Islet of Langerhans (tissue), 1 donor: Measurements from ENCODE around the gene FAM229A.
"Not testable (repeated sequence)": the region's sequence is repeated elsewhere in the genome, so short reads cannot be mapped to it uniquely, and the experiment has no call there.

Experiments used
- FAIRE-seq: peaks from one replicate; lab custom pipeline; 2011; peaks lifted over from hg19 to GRCh38; lab: Jason Lieb, UNC

FAM229A gene

GRCh38 chr1:32376199-32376598, 13.9 kb upstream of the FAM229A start:
- no peak for FAIRE-seq

DNA sequence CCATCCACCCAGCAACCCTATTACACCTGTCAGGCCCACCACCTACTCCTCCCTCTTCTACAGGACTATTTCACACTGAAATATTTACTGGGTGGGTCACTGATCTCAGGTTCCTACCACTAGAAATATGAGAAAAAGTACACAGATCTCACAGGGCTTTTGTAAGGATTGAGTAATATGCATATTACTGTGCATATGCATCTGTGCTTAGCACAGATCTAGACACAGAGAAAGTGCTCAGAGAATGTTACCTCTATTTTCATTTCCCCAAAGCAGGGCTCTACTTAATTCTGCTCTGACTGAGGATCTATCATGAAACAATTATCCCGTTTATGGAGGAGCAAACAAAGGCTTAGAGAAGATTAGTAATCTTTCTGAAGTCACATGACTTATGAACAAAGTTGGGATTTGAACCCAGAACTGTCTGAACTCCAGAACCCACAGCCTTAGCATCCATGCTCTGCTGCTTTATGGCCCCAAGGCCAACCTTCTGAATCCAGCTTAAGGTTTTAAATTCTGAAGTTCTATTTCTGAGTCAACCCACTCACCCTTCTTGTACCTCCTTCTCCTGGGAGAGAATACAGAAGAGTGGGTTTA, 11.8 kb upstream of the FAM229A start:
- FAIRE-seq, result no peak

GRCh38 chr1:32372149-32372756, 10.0 kb upstream of the FAM229A start:
- no peak for FAIRE-seq

GRCh38 chr1:32367912-32368635, 5.8 kb upstream of the FAM229A start:
- no peak for FAIRE-seq

DNA sequence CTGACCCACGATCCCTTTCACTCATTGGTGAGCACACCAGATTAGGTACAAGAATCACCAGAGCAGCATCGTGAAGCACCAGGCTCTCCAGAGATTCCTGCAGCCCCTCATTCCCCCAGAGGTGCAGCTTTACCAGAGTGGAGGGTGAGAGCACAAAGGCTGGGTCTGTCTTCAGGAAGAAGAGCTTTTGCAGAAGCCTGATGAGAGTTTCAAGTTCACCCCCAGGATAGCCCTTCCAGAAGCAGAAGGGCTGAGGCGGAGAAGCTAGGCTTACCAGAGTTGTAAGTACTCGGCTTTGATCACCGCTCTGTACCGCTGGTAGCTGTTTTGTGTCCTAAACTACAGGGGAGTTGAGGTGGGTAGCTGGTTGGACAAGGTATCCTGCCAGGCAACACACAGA, 3.2 kb upstream of the FAM229A start:
- FAIRE-seq, result no peak

- no peak for FAIRE-seq
These were observed 2.6 kb upstream of the FAM229A start for GRCh38 chr1:32364836-32365235.

- no peak for FAIRE-seq
These were observed 1.4 kb upstream of the FAM229A start for GRCh38 chr1:32363713-32364112.

GRCh38 chr1:32361674-32362473, 411 bp downstream of the FAM229A start:
- FAIRE-seq, result no peak

DNA sequence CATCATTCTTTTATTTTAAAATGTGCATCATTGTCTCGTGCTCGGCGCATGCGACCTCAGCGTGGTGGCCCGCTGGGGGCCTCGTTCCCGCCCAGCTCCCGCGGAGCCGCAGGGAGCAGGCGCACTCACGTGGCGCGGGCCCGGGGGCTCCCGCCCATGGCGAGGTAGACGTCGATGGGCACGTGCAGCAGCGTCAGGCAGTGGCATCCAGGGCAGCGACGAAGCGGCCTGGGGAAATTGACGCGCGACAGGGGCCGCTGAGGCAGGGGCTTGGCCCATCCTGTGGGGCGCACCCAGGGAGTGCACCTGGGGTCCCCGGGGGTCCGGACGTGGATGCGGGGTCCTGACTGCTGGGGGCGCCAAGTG, 994 bp downstream of the FAM229A start:
- no peak for FAIRE-seq

DNA sequence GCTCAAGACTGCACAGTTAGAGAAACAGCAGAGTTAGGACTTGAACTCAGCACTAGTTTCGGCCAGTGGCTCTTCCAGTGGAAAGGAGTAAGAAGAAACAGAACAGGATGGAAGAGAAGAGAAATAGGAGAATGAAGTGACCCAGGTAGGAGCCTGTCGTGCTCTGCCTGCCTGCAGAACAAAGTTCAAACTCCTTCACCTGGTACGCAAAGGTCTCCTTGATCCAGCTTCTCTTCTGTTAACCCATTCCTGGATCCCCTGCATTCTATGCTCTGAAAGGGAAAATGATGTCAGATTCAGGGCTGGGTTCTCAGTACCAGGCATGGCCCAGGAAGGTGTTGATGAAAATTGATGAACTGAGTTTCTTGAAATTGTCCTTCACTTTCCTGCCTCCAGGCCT, 3.9 kb downstream of the FAM229A start:
- no peak for FAIRE-seq

GRCh38 chr1:32357614-32358013, 4.7 kb downstream of the FAM229A start:
- FAIRE-seq, result no peak

DNA sequence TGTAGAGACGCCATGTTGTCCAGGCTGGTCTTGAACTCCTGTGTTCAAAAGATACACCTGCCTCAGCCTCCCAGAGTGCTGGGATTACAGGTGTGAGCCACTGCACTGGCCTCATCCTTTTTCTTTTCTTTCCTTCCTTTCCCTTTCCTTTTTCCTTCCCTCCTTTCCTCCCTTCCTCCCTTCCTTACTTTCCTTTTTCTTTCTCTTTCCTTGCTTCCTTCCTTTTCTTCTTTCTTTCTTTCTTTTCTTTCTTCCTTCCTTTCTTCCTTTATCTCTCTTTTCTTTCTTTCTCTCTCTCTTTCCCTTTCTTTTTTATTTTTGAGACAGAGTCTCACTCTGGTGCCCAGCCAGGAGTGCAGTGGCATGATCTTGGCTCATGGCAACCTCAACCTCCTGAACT, 5.8 kb downstream of the FAM229A start:
- FAIRE-seq, result no peak

GRCh38 chr1:32355778-32356177, 6.5 kb downstream of the FAM229A start:
- FAIRE-seq, result not testable (repeated sequence)

GRCh38 chr1:32353886-32354570, 8.3 kb downstream of the FAM229A start:
- FAIRE-seq, result no peak

- FAIRE-seq, result no peak
These were observed 8.9 kb downstream of the FAM229A start for GRCh38 chr1:32353431-32353830.

DNA sequence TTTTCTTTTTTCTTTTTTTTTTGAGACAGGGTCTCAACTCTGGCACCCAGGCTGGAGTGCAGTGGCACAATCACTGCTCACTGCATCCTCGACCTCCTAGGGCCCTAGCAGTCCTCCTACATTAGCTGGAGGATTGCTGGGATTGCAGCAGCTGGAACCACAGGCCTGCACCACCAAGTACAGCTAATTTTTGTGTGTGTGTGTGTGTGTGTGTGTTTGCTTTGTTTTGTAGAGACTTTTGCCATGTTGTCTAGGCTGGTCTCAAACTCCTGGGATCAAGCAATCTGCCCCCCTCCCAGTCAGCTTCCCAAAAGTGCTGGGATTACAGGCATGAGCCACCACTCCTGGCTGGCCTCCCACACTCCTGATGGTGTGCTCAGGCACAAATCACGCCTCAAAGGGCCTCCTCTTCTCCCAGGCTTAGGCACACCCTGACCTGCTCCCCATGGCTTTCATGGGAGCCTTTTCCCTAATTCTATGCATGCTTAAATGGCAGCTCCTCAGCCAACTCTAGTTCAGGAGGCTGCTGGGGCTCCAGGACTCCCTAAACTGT, 9.4 kb downstream of the FAM229A start:
- no peak for FAIRE-seq

DNA sequence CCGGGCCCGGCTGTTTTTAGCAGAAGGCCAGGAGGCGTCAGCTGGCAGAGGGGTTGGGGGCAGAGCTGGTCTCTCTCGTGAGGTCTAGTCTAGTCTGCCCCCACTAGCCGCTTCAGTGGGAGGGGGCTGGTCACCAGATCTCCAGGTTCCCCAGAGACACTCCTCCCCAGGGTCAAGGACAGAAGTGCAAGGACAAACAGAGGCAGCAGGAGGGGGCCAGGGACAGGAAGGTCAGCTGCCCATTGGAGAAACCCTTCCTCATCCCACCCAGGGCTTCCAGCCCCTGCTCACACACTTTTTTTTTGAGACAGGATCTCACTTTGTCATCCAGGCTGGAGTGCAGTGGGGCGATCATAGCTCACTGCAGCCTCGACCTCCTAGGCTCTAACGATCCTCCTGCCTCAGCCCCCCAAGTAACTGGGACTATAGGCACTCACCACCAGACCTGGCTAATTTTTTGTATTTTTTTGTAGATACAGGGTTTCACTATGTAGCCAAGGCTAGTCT, 10.0 kb downstream of the FAM229A start:
- FAIRE-seq, result no peak

GRCh38 chr1:32351399-32352238, 10.7 kb downstream of the FAM229A start:
- FAIRE-seq, result no peak

DNA sequence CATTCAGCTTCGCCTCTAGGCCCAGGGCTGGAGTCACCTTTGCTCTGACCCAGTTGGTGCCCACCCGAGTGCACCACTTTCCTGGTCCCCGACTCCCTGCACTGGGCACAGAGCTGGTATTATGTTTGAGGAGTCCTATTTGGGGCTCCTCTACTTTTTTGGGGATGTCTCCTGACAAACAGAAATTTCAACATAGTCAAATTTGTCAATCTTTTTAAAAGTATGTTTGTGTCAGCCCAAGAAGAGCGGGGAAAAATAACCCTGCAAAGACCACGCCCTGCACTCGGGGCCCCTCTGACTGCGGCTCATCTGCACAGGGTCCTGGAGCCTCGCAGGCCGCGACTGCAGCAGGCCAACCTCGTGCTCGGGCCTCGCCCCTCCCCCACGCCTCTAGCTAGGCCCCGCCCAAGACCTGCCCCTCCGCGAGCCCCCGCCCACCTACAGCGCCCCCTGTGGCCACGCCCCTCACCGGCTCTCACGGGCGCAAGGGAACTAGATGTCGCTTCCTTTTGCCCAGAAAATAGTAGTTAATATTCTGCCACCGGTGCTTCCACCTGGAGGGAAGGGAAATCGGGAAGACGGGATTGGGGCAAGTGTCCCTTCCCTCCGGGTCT, 11.4 kb downstream of the FAM229A start:
- FAIRE-seq, result no peak

DNA sequence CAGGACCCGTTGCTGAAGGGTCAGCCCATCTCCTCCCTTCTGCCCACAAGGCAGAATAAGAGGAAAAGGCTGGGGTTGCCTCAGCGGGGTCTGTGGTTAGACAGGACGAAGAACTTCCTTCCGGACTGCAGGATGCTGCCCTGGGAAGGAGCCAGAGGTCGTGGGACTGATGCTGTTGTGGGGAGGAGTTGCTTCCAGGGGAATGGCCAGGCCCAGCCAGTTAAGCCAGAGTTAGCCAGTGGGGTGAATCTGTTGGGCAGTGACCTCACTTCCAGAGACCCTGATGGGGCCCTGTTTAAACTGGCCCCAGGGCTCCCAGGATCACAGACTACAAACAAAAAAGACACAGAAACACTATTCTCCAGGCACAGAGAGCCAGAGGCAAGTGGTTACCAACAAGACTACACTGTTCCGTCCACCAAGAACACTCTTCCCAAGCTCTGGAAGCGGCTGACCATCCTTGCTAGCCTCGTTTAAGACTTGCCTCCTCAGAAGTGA, 13.0 kb downstream of the FAM229A start:
- no peak for FAIRE-seq
